T-cell (primary cell): Measurements from ENCODE around the gene RPH3AL. TPM values are rescaled to one million over a fixed set of nuclear protein-coding genes. Genes with fewer than 3 reads are reported as not detected.

ENCODE experiments used
- ATAC-seq, 4 experiments: fragments of 200-7000 bp in 3 of 4; fragments of 150-1000 bp in 1 of 4; cut with Tn5 transposase; replicated peaks in 1 of 4; 1 replicate in 3 of 4; 2 replicates in 1 of 4; pipeline ENCODE4 v1.10.0; 2021; ENCODE audit warnings: moderate library complexity in 3 of 4, mild to moderate bottlenecking in 2 of 4, moderate number of reproducible peaks in 1 of 4
- CTCF ChIA-PET, 2 donors: fragments of 300-600 bp; sonication (Branson Sonifier 250); formaldehyde crosslinking; loops; one replicate each; lab custom pipeline; 2022; ENCODE audit warnings: antibody characterized with exemption in 2 of 2; lab: Charles Lee
- POLR2A ChIA-PET, 2 donors: fragments of 300-600 bp; sonication (Branson Sonifier 250); formaldehyde crosslinking; loops; one replicate each; lab custom pipeline; 2022; ENCODE audit warnings: antibody characterized with exemption in 2 of 2; lab: Charles Lee
- DNase-seq, 35 experiments: peaks; one replicate each; pipeline versions ENCODE4 v3.0.0 to v3.0.0-alpha.2; 2013 to 2023
- H3K27ac ChIP-seq: one replicate; pipeline ENCODE4 v1.5.1; 2013; ENCODE audit warnings: low read length
- H3K27me3 ChIP-seq, 2 experiments: replicated peaks in 1 of 2; 1 replicate in 1 of 2; 2 replicates in 1 of 2; pipeline versions ENCODE4 v1.6.1 to v1.7.0; 2013; ENCODE audit warnings: low read length in 1 of 2, mixed read lengths in 1 of 2; ENCODE audit not compliant: control insufficient read depth in 2 of 2, insufficient read depth in 2 of 2; ENCODE audit errors: extremely low read depth in 1 of 2
- H3K36me3 ChIP-seq, 2 donors: 1 replicate in 1 of 2; 2 replicates in 1 of 2; pipeline versions ENCODE4 v1.6.1 to v1.7.0; 2013; ENCODE audit warnings: low read length in 1 of 2; ENCODE audit not compliant: control insufficient read depth in 2 of 2, insufficient read depth in 1 of 2; ENCODE audit errors: extremely low read depth in 1 of 2
- H3K4me1 ChIP-seq, 2 experiments: 1 replicate in 1 of 2; 2 replicates in 1 of 2; pipeline versions ENCODE4 v1.6.1 to v1.7.0; 2013; ENCODE audit warnings: low read length in 2 of 2, mixed read lengths in 1 of 2; ENCODE audit not compliant: insufficient read depth in 2 of 2, control insufficient read depth in 1 of 2; ENCODE audit errors: extremely low read depth in 1 of 2
- H3K4me3 ChIP-seq, 2 donors: 1 replicate in 1 of 2; 2 replicates in 1 of 2; pipeline versions ENCODE4 v1.5.1 to v1.7.0; 2013; ENCODE audit warnings: mild to moderate bottlenecking in 2 of 2, low read length in 1 of 2, moderate library complexity in 1 of 2; ENCODE audit not compliant: control insufficient read depth in 1 of 2; ENCODE audit errors: extremely low read depth in 1 of 2
- H3K9me3 ChIP-seq: 2 replicates; pipeline ENCODE4 v1.7.0; 2013
- H3K27ac Mint-ChIP-seq, 2 donors: one replicate each; pipeline ENCODE4 v1.8.0; 2020 to 2021; ENCODE audit warnings: mild to moderate bottlenecking in 2 of 2, mixed read lengths in 2 of 2
- H3K27me3 Mint-ChIP-seq, 2 donors: one replicate each; pipeline ENCODE4 v1.8.0; 2021 to 2022; ENCODE audit warnings: mixed read lengths in 2 of 2
- H3K36me3 Mint-ChIP-seq: one replicate; pipeline ENCODE4 v1.8.0; 2021; ENCODE audit warnings: mixed read lengths
- H3K4me1 Mint-ChIP-seq, 3 donors: one replicate each; pipeline ENCODE4 v1.8.0; 2020 to 2022; ENCODE audit warnings: mixed read lengths in 3 of 3, mild to moderate bottlenecking in 1 of 3
- H3K4me3 Mint-ChIP-seq, 3 donors: one replicate each; pipeline ENCODE4 v1.8.0; 2020 to 2022; ENCODE audit warnings: mild to moderate bottlenecking in 3 of 3, mixed read lengths in 3 of 3, moderate library complexity in 3 of 3
- H3K9me3 Mint-ChIP-seq, 3 donors: one replicate each; pipeline ENCODE4 v1.8.0; 2020 to 2022; ENCODE audit warnings: mixed read lengths in 3 of 3
- WGBS: methylation state at CpG from one replicate; pipeline ENCODE4 v1.1.5; 2013; ENCODE audit warnings: missing lambda C conversion rate; ENCODE audit not compliant: insufficient coverage; 5-methylcytosine and 5-hydroxymethylcytosine counted together
- total RNA-seq, 35 experiments: library from RNA in 6 of 35; stranded (reverse) in 6 of 35; fragments of 120-200 nt in 1 of 35; gene quantifications; one replicate each; pipeline versions ENCODE4 v1.2.1 to v1.2.4 and lab custom pipeline; 2013 to 2026

Gene RPH3AL
- total RNA-seq, 5 donors from 2014 or later (not counting 1 experiment from before 2014, with no cell fraction given): 4.5 to 10.5 (median 5.3) TPM

DNA sequence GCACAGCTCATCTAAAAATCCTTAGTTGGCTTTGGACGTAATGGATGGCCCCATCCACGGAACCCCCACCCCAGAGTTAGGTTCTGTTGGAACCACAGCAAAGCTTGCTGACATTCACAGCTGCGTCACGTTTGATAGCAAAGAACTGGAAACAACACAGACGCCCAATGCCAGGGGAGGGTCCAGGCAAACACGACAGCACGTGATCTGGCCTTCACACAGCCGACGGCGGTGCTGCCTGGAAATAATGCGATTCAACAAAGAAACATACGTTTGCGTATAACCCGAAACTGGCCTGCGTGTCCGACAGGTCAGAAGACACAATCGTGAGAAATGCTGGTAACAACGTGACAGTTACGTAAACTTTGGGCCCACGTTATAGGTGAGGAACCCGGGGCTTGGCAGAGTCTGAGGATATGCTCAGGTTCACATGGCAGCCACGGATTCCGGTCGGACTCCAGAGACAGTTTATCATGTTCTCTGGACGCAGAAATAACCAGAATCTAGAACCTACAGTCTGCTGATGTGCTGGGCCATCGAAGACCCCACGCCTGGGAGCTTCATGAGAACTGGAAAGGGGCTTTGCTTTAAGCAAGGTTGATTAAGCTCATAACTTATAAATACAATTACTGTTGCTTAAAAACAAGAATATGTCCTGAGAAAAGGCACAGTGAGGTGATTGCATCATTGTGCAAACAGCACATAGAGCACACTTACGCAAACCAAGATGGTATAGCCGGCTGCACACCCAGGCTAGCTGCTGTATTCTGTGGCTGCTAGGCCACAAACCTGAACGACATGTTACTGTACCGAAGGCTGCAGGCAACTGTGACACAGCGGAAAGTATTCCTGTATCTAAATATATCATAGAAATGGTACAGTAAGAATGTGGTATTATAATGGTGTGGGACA, 70.4 kb downstream of the RPH3AL start:
- H3K4me3 ChIP-seq: no peak overlapping the region
- no peak overlapping the region for H3K27ac Mint-ChIP-seq
- H3K27ac ChIP-seq: no peak overlapping the region
- DNase-seq: no peak
- H3K9me3 ChIP-seq: no peaks in the 10 kb centered on the region
- CTCF ChIA-PET: no interaction called here
- POLR2A ChIA-PET: no interaction called here
- no peaks in the 10 kb centered on the region for H3K36me3 ChIP-seq
- no peaks in the 10 kb centered on the region for H3K9me3 Mint-ChIP-seq
- H3K36me3 Mint-ChIP-seq: no peaks in the 10 kb centered on the region
- H3K27me3 ChIP-seq: no peaks in the 10 kb centered on the region
- no peak for ATAC-seq
- H3K4me3 Mint-ChIP-seq: no peak overlapping the region
- WGBS: 87% methylated on average over 26 of the region's 32 CpGs
- no peaks in the 10 kb centered on the region for H3K4me1 ChIP-seq
- no peaks in the 10 kb centered on the region for H3K4me1 Mint-ChIP-seq
- no peaks in the 10 kb centered on the region for H3K27me3 Mint-ChIP-seq

DNA sequence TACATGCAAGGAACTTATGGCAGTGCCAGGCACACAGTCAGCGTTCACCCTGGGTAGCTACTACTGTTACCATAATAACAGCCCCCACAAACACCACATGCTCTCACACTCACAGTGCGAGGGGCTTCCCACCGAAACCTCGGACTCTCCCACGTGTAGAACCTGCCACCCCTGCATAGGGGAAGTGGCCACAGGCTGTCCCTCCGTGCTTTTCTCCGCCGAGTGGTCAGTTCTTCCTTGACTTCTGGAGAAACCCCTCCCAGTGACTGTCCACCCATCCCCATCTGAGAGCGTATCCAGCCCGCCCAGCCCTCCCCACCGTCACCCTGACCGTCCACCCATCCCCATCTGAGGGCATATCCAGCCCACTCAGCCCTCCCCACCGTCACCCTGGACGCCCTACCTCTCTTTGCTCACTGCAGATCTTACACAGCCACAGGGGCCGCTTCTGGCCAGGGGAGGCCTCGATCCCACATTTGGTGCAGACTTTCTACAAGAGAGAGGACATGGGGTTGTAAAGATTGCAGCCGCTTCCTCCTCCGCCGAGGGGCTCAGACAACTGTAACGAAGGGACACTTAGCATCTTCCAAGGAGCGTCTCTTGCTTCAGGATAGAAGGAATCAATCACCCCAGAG, 71.1 kb downstream of the RPH3AL start:
- H3K27ac ChIP-seq: no peak overlapping the region
- no peaks in the 10 kb centered on the region for H3K27me3 ChIP-seq
- no peaks in the 10 kb centered on the region for H3K4me1 Mint-ChIP-seq
- ATAC-seq (no peak), DNase-seq (no peak)
- no peaks in the 10 kb centered on the region for H3K9me3 Mint-ChIP-seq
- POLR2A ChIA-PET: no interaction called here
- no peaks in the 10 kb centered on the region for H3K36me3 Mint-ChIP-seq
- WGBS: 60% methylated on average over 12 of the region's 21 CpGs
- CTCF ChIA-PET: no interaction called here
- H3K36me3 ChIP-seq: no peaks in the 10 kb centered on the region
- H3K27ac Mint-ChIP-seq: no peak overlapping the region
- no peaks in the 10 kb centered on the region for H3K4me1 ChIP-seq
- no peaks in the 10 kb centered on the region for H3K9me3 ChIP-seq
- no peaks in the 10 kb centered on the region for H3K27me3 Mint-ChIP-seq
- H3K4me3 ChIP-seq: no peak overlapping the region
- no peak overlapping the region for H3K4me3 Mint-ChIP-seq

DNA sequence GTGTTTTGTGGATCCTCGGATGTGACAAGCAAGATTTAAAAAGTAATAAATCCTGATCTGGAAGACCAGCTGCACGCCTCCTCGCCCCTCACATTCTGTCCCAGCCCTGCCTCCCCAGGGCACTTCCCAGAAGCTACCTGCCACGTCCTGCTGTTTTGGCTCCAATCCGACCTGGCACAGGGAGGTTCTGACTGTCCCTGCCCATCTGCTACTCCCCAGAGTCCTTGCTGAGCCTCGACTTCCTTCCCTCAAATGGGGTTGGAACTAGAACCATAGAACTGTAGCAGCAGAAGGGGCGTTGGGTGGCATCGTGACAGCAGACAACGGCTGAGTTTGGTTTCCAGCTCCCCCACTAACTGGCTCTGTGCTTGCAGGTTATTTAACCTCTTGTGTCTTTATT, 71.7 kb downstream of the RPH3AL start:
- 74% methylated on average over 9 of the region's 9 CpGs for WGBS
- Histone ChIP-seq H3K4me1 (no peaks in the 10 kb centered on the region), H3K27me3 (no peaks in the 10 kb centered on the region), H3K27ac (no peak overlapping the region), H3K36me3 (no peaks in the 10 kb centered on the region), H3K9me3 (no peaks in the 10 kb centered on the region), H3K4me3 (no peak overlapping the region)
- Mint-ChIP-seq H3K27me3 (no peaks in the 10 kb centered on the region), H3K4me1 (no peaks in the 10 kb centered on the region), H3K27ac (no peak overlapping the region), H3K36me3 (no peaks in the 10 kb centered on the region), H3K4me3 (no peak overlapping the region), H3K9me3 (no peaks in the 10 kb centered on the region)
- ChIA-PET POLR2A (no interaction called here), CTCF (no interaction called here)
- DNase-seq (no peak), ATAC-seq (no peak)

DNA sequence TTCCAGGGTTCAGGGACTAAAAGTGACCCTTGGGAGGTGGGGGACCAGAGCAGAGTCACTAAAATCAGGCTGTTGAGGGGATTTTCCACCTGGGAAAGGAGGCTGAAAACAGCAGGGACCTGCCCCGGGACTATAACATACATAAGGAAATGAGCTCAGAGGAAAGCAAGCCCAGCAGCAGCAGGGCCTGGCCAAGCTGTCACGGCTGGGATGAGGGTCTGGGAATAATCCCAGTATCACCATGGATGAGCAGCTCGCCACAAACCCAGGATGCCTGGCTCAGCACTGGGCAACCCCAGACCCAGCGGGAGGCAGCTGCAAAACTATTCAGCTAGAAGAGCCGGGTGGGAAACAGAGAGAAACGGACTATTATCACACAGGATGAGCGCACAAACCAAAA, 72.4 kb downstream of the RPH3AL start:
- 72% methylated on average over 3 of the region's 7 CpGs for WGBS
- H3K36me3 Mint-ChIP-seq: no peaks in the 10 kb centered on the region

DNA sequence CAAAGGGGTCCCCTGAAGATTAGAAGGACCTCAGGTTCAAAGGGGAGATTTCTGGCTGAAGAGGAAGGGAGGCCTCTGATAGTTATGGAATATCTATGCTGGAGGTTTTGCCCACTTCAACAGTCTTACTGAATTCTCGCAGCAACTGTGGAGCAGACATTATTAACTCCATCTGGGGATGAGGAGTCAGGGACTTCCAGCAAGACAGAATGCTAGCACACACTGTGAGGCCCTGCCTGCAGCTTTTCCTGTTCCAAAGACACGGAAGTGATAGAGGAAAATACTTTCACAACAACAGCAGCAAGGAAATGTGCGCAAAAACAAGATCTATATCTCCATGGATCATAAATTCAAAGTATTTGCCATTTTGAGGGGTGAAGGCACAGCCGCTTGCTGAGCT, 72.8 kb downstream of the RPH3AL start:
- H3K4me3 ChIP-seq: no peak overlapping the region
- DNase-seq (no peak), ATAC-seq (no peak)
- no peaks in the 10 kb centered on the region for H3K36me3 ChIP-seq
- H3K27ac Mint-ChIP-seq: no peak overlapping the region
- WGBS: 100% methylated on average over 1 of the region's 4 CpGs
- H3K27me3 ChIP-seq: no peaks in the 10 kb centered on the region
- no peaks in the 10 kb centered on the region for H3K9me3 ChIP-seq
- no peak overlapping the region for H3K4me3 Mint-ChIP-seq
- no peaks in the 10 kb centered on the region for H3K4me1 ChIP-seq
- CTCF ChIA-PET: no interaction called here
- no peaks in the 10 kb centered on the region for H3K4me1 Mint-ChIP-seq
- no peaks in the 10 kb centered on the region for H3K9me3 Mint-ChIP-seq
- no peak overlapping the region for H3K27ac ChIP-seq
- POLR2A ChIA-PET: no interaction called here
- H3K27me3 Mint-ChIP-seq: no peaks in the 10 kb centered on the region
- no peaks in the 10 kb centered on the region for H3K36me3 Mint-ChIP-seq

More for the DNA sequence above, 72.4 kb downstream of the RPH3AL start:
- ATAC-seq (no peak), DNase-seq (no peak)
- CTCF ChIA-PET: no interaction called here
- Mint-ChIP-seq H3K27me3 (no peaks in the 10 kb centered on the region), H3K4me3 (no peak overlapping the region), H3K4me1 (no peaks in the 10 kb centered on the region), H3K27ac (no peak overlapping the region), H3K9me3 (no peaks in the 10 kb centered on the region)
- H3K27ac ChIP-seq: no peak overlapping the region
- POLR2A ChIA-PET: no interaction called here
- no peaks in the 10 kb centered on the region for H3K9me3 ChIP-seq
- H3K4me3 ChIP-seq: no peak overlapping the region
- no peaks in the 10 kb centered on the region for H3K36me3 ChIP-seq
- H3K4me1 ChIP-seq: no peaks in the 10 kb centered on the region
- H3K27me3 ChIP-seq: no peaks in the 10 kb centered on the region

DNA sequence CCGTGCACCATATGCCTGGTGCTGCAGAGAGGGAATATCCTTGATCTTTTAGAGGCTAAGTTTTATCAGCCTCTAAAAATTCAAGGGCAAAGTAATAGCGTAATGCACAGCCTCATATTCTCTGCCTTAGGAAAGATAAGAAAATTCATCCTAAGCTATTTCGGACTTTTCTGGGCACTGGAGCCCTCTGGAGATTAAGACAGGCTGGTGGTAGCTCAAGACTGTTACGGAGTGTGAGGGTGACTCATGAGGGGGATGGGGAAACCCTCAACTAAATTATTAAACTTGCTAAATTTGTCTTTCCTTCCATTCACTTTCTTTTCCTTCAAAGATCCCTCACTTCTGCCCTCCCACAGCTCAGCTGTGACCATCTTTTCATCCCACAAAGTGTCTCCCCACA, 73.3 kb downstream of the RPH3AL start:
- no peak for ATAC-seq
- Mint-ChIP-seq H3K4me1 (no peaks in the 10 kb centered on the region), H3K9me3 (no peaks in the 10 kb centered on the region), H3K27ac (no peak overlapping the region), H3K4me3 (no peak overlapping the region), H3K36me3 (no peaks in the 10 kb centered on the region), H3K27me3 (no peaks in the 10 kb centered on the region)
- Histone ChIP-seq H3K27me3 (no peaks in the 10 kb centered on the region), H3K4me1 (no peaks in the 10 kb centered on the region), H3K27ac (no peak overlapping the region), H3K9me3 (no peaks in the 10 kb centered on the region), H3K36me3 (no peaks in the 10 kb centered on the region), H3K4me3 (no peak overlapping the region)
- DNase-seq: no peak
- CTCF ChIA-PET: no interaction called here
- no CpG with 5 or more reads among the region's 4 CpGs for WGBS
- POLR2A ChIA-PET: no interaction called here
